DOHH2 (cell line): ENCODE results near the gene PAX2.

Source experiments
- EZH2phosphoT487 ChIP-seq: fragments of 200-600 bp; sonication (generic); IDR thresholded peaks from 2 replicates; pipeline ENCODE4 v1.6.1; 2017; ENCODE audit warnings: borderline replicate concordance, mild to moderate bottlenecking, antibody characterized with exemption, low read length, moderate library complexity, mixed read lengths
- TF ChIP-seq, protein P1 (sequence below): fragments of 200-600 bp; sonication (generic); IDR thresholded peaks from one replicate; pipeline ENCODE4 v1.5.1; 2014; ENCODE audit warnings: antibody characterized with exemption, mild to moderate bottlenecking, low read depth, low read length; ENCODE audit not compliant: poor library complexity, severe bottlenecking

DNA sequence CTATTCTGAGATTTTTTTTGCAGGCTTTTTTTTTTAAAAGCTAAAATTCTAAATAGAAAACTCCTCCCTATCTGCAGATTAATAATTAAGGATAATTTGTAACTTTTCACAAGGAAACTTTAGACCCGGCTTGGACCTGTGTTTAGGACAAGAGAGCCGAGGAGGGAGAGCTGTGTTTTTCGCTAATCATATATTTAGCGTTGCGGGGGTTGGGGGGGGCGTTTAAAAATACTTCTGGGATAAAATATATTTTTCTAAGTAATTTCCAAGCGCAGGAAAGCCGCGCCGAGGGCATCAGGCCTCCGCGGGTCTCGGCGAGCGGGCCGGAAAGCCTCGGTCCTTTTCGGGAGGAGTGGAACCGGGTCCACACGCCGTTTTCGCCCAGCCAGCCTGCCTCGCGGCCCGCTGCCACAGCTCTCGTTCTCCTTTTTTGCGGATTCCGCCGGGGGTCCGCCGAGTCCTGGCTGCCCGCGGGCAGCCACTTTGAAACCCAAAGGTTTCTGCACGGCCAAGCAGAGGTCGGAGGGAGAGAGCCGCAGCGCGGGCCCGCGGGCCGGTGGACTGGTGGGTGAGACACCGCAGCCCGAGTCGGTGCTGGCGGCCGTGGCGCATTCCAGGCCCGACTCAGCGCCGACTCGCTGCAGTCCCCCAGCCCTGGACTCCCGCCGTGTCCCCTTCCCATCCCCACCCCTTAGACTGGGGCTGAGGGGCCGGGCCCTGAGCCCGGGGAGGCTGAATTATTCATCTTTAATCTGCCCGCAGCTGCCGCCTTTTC is 2.3 kb downstream of the PAX2 start:
- peak; percentile 75 for TF ChIP-seq EZH2phosphoT487
- TF ChIP-seq, protein P1, sequence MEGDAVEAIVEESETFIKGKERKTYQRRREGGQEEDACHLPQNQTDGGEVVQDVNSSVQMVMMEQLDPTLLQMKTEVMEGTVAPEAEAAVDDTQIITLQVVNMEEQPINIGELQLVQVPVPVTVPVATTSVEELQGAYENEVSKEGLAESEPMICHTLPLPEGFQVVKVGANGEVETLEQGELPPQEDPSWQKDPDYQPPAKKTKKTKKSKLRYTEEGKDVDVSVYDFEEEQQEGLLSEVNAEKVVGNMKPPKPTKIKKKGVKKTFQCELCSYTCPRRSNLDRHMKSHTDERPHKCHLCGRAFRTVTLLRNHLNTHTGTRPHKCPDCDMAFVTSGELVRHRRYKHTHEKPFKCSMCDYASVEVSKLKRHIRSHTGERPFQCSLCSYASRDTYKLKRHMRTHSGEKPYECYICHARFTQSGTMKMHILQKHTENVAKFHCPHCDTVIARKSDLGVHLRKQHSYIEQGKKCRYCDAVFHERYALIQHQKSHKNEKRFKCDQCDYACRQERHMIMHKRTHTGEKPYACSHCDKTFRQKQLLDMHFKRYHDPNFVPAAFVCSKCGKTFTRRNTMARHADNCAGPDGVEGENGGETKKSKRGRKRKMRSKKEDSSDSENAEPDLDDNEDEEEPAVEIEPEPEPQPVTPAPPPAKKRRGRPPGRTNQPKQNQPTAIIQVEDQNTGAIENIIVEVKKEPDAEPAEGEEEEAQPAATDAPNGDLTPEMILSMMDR, result no peak
